ENCODE results near the gene MSI1.

DNA sequence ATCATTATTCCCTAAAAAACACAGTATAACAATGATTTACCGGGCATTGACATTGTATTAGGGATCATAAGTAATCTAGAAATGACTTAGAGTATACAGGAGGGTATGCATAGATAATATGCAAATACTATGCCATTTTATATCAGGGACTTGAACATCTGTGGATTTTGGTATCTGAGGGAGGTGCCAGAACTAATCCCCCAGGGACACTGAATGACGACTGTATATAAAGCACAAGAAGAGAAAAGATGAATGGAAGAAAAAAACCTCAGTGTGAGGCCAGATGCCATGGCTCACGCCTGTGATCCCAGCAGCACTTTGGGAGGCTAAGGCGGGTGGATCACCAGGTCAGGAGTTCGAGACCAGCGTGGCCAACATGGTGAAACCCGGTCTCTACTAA is 43.5 kb upstream of the MSI1 start:
- TF ChIP-seq POLR2A (IDR thresholded peaks at IDR 0.05; ENCODE audit: low read depth, low read length) (no peak), TAF1 (IDR thresholded peaks at IDR 0.05; ENCODE audit: borderline replicate concordance, low read depth, low read length) (no peak)
